M059J (cell line): ENCODE measurements around the gene RICTOR. TPM values are rescaled to one million over a fixed set of nuclear protein-coding genes. Genes with fewer than 3 reads are reported as not detected.
"Not testable (repeated sequence)": the region's sequence is repeated elsewhere in the genome, so short reads cannot be mapped to it uniquely, and the experiment has no call there.

Experiments used
- DNase-seq: peaks from one replicate; pipeline ENCODE4 v3.0.0-alpha.2; 2012; ENCODE audit warnings: low read depth
- total RNA-seq: library from RNA; depleted of rRNA; stranded (reverse); fragments of >200 nt; shearing (Covaris generic); gene quantifications from 2 replicates; pipeline ENCODE4 v1.2.3, GENCODE V29; 2014

RICTOR gene
- total RNA-seq, 1 experiment from 2014 or later: 17.4 TPM

GRCh38 chr5:39009981-39010380, 64.2 kb downstream of the RICTOR start:
- no peak for DNase-seq

- no peak for DNase-seq
Observed at GRCh38 chr5:39009280-39009679, 64.9 kb downstream of the RICTOR start.

GRCh38 chr5:39006650-39007049, 67.5 kb downstream of the RICTOR start:
- no peak for DNase-seq

- peak; percentile 25 for DNase-seq
Observed at GRCh38 chr5:39005566-39006232, 68.5 kb downstream of the RICTOR start.

- no peak for DNase-seq
Observed at GRCh38 chr5:39001683-39002082, 72.5 kb downstream of the RICTOR start.

- no peak for DNase-seq
Observed at GRCh38 chr5:38999037-38999436, 75.2 kb downstream of the RICTOR start.

- no peak for DNase-seq
Observed at GRCh38 chr5:38997591-38997990, 76.6 kb downstream of the RICTOR start.

- DNase-seq: no peak
Observed at GRCh38 chr5:38996123-38996522, 78.1 kb downstream of the RICTOR start.

- DNase-seq: peak; percentile 66
Observed at GRCh38 chr5:38994324-38994927, 79.8 kb downstream of the RICTOR start.

GRCh38 chr5:38989974-38990719, 84.1 kb downstream of the RICTOR start:
- not testable (repeated sequence) for DNase-seq

GRCh38 chr5:38985909-38986452, 88.2 kb downstream of the RICTOR start:
- no peak for DNase-seq

- no peak for DNase-seq
Observed at GRCh38 chr5:38979535-38979934, 94.7 kb downstream of the RICTOR start.

- DNase-seq: no peak
Observed at GRCh38 chr5:38978036-38978435, 96.2 kb downstream of the RICTOR start.

- DNase-seq: no peak
Observed at GRCh38 chr5:38968665-38969064, 105.5 kb downstream of the RICTOR start.

GRCh38 chr5:38961691-38962090, 112.5 kb downstream of the RICTOR start:
- DNase-seq: no peak

GRCh38 chr5:38953426-38954012, 120.7 kb downstream of the RICTOR start:
- no peak for DNase-seq

GRCh38 chr5:38948501-38948900, 125.7 kb downstream of the RICTOR start:
- DNase-seq: no peak

GRCh38 chr5:38944282-38944681, 129.9 kb downstream of the RICTOR start:
- no peak for DNase-seq

GRCh38 chr5:38941912-38942311, 132.3 kb downstream of the RICTOR start:
- DNase-seq: no peak

- DNase-seq: no peak
Observed at GRCh38 chr5:38940230-38940858, 133.9 kb downstream of the RICTOR start.

- DNase-seq: no peak
Observed at GRCh38 chr5:38938973-38939372, 135.2 kb downstream of the RICTOR start.

- peak; percentile 7 for DNase-seq
Observed at GRCh38 chr5:38938424-38938823, 135.8 kb downstream of the RICTOR start.
